OCI-LY1 (cell line): ENCODE data around the gene STK11.

ENCODE experiments used
- H2AFZ ChIP-seq: fragments of 200-600 bp; sonication (generic), shearing (Covaris generic); 2 replicates; pipeline ENCODE4 v1.6.0; 2014; ENCODE audit warnings: antibody characterized with exemption, mild to moderate bottlenecking, low read length
- H3F3A ChIP-seq: fragments of 200-600 bp; sonication (generic), shearing (Covaris generic); 2 replicates; pipeline ENCODE4 v1.6.0; 2014; ENCODE audit warnings: mild to moderate bottlenecking, antibody characterized with exemption, low read length, moderate library complexity; ENCODE audit not compliant: insufficient read depth
- H3K27ac ChIP-seq: fragments of 200-600 bp; sonication (generic); 2 replicates; pipeline ENCODE4 v1.5.1; 2014; ENCODE audit warnings: low read length, mixed run types, mild to moderate bottlenecking, low read depth; ENCODE audit not compliant: poor library complexity, severe bottlenecking
- H3K27me3 ChIP-seq: fragments of 200-600 bp; sonication (generic); 2 replicates; pipeline ENCODE4 v1.6.0; 2014; ENCODE audit warnings: antibody characterized with exemption, mild to moderate bottlenecking, low read length, moderate library complexity; ENCODE audit not compliant: insufficient read depth
- H3K36me3 ChIP-seq: fragments of 200-600 bp; sonication (generic); 2 replicates; pipeline ENCODE4 v1.6.1; 2014; ENCODE audit warnings: mild to moderate bottlenecking, antibody characterized with exemption, low read length, moderate library complexity, mixed read lengths; ENCODE audit not compliant: insufficient read depth
- H3K4me1 ChIP-seq: fragments of 200-600 bp; sonication (generic); 2 replicates; pipeline ENCODE4 v1.5.1; 2014; ENCODE audit warnings: mild to moderate bottlenecking, low read length, moderate library complexity; ENCODE audit not compliant: insufficient read depth, severe bottlenecking
- H3K4me2 ChIP-seq: fragments of 200-600 bp; sonication (generic), shearing (Covaris generic); 2 replicates; pipeline ENCODE4 v1.6.1; 2014; ENCODE audit warnings: low read length
- H3K4me3 ChIP-seq: fragments of 200-600 bp; sonication (generic); 2 replicates; pipeline ENCODE4 v1.5.1; 2014; ENCODE audit warnings: low read length, low read depth, mild to moderate bottlenecking, mixed read lengths; ENCODE audit not compliant: poor library complexity, severe bottlenecking
- H3K79me2 ChIP-seq: fragments of 200-600 bp; shearing (Covaris generic); 2 replicates; pipeline ENCODE4 v1.6.1; 2016; ENCODE audit warnings: mixed run types, low read length, mixed read lengths; ENCODE audit not compliant: insufficient read depth
- H3K9ac ChIP-seq: fragments of 200-600 bp; sonication (generic), shearing (Covaris generic); 2 replicates; pipeline ENCODE4 v1.6.1; 2014; ENCODE audit warnings: mild to moderate bottlenecking, low read length, mixed read lengths
- H3K9me2 ChIP-seq: fragments of 200-600 bp; sonication (generic), shearing (Covaris generic); 2 replicates; pipeline ENCODE4 v1.6.1; 2014; ENCODE audit warnings: low read depth, mild to moderate bottlenecking, low read length, mixed read lengths
- H3K9me3 ChIP-seq: fragments of 200-600 bp; shearing (Covaris generic); 2 replicates; pipeline ENCODE4 v1.6.1; 2014; ENCODE audit warnings: low read length, mixed read lengths
- H4K20me1 ChIP-seq: fragments of 200-600 bp; sonication (generic), shearing (Covaris generic); 2 replicates; pipeline ENCODE4 v1.6.0; 2016; ENCODE audit warnings: mild to moderate bottlenecking, low read length; ENCODE audit not compliant: insufficient read depth
- EZH2 ChIP-seq: fragments of 200-600 bp; sonication (generic), shearing (Covaris generic); IDR thresholded peaks from 2 replicates; pipeline ENCODE4 v1.8.0; 2017; ENCODE audit warnings: borderline replicate concordance, mixed run types, mild to moderate bottlenecking, antibody characterized with exemption, low read length, moderate library complexity, mixed read lengths
- TF ChIP-seq, protein P1 (sequence below): fragments of 200-600 bp; sonication (generic), shearing (Covaris generic); IDR thresholded peaks from 2 replicates; pipeline ENCODE4 v1.5.1; 2017; ENCODE audit warnings: mild to moderate bottlenecking, antibody characterized with exemption, low read length, moderate library complexity, mixed read lengths

Gene STK11

GRCh38 chr19:1237754-1238368, 32.3 kb downstream of the STK11 start, which contains the start of gene CBARP:
CBARP (minus strand) TSS chr19:1238005; CDS start chr19:1236100, 1,905 bp downstream.
- Histone ChIP-seq H3K9me3 (no peaks in the 10 kb centered on the region), H3K9ac (no peak within 1 kb of the TSS), H3K4me3 (peak within 1 kb of the TSS; percentile 52), H3K9me2 (no peaks in the 10 kb centered on the region), H2AFZ (no peak within 1 kb of the TSS), H3K4me2 (peak within 1 kb of the TSS; percentile 59), H3F3A (peaks cover 5% of the 10 kb centered on the region; the same call in 1 of the 2 replicates), H3K4me1 (peaks cover 26% of the 10 kb centered on the region), H3K79me2 (no peaks in the 10 kb centered on the region), H3K27me3 (peaks cover 6% of the 10 kb centered on the region; the same call in 1 of the 2 replicates), H3K36me3 (no peaks in the 10 kb centered on the region), H3K27ac (no peak within 1 kb of the TSS), H4K20me1 (no peaks in the 10 kb centered on the region)
- TF ChIP-seq EZH2: no peak
- TF ChIP-seq, protein P1, sequence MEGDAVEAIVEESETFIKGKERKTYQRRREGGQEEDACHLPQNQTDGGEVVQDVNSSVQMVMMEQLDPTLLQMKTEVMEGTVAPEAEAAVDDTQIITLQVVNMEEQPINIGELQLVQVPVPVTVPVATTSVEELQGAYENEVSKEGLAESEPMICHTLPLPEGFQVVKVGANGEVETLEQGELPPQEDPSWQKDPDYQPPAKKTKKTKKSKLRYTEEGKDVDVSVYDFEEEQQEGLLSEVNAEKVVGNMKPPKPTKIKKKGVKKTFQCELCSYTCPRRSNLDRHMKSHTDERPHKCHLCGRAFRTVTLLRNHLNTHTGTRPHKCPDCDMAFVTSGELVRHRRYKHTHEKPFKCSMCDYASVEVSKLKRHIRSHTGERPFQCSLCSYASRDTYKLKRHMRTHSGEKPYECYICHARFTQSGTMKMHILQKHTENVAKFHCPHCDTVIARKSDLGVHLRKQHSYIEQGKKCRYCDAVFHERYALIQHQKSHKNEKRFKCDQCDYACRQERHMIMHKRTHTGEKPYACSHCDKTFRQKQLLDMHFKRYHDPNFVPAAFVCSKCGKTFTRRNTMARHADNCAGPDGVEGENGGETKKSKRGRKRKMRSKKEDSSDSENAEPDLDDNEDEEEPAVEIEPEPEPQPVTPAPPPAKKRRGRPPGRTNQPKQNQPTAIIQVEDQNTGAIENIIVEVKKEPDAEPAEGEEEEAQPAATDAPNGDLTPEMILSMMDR: no peak

- H3K79me2 ChIP-seq: no peaks in the 10 kb centered on the region
- H3K27me3 ChIP-seq: peaks cover 6% of the 10 kb centered on the region; the same call in 1 of the 2 replicates
- H4K20me1 ChIP-seq: no peaks in the 10 kb centered on the region
- H3K4me1 ChIP-seq: peaks cover 34% of the 10 kb centered on the region
- peak overlapping the region; percentile 52 for H3K4me3 ChIP-seq
- no peak overlapping the region for H3K27ac ChIP-seq
- no peaks in the 10 kb centered on the region for H3K9me3 ChIP-seq
- H3K9ac ChIP-seq: no peak overlapping the region
- H2AFZ ChIP-seq: no peak overlapping the region
- no peaks in the 10 kb centered on the region for H3K9me2 ChIP-seq
- no peak for TF ChIP-seq EZH2
- TF ChIP-seq, protein P1: no peak
- H3K36me3 ChIP-seq: no peaks in the 10 kb centered on the region
- peaks cover 5% of the 10 kb centered on the region; the same call in 1 of the 2 replicates for H3F3A ChIP-seq
- H3K4me2 ChIP-seq: peak overlapping the region; percentile 59
These were observed 33.1 kb downstream of the STK11 start for GRCh38 chr19:1238369-1239303.

DNA sequence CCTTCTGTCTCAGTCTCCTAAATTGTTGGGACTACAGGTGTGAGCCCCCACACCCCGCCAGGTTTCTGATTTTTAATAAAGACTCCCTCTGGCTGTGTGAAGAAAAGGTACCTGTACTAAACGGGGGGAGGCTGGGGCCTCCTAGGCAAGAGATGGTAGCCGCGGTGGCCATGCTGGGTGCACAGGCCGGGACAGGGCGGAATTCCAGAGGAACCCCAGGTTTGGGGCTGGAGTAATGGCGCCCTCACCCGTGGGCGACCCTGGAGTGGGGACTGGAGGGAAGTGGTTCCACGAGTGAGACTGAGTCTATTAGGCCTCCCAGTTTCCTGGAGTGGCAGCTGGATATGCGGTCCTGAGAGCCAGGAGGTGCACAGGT, 33.8 kb downstream of the STK11 start:
- H2AFZ ChIP-seq: no peak overlapping the region
- H3K27me3 ChIP-seq: peaks cover 6% of the 10 kb centered on the region; the same call in 1 of the 2 replicates
- H3K4me2 ChIP-seq: no peak overlapping the region
- H3K4me3 ChIP-seq: peak overlapping the region; percentile 44
- H3K27ac ChIP-seq: no peak overlapping the region
- peaks cover 42% of the 10 kb centered on the region for H3K4me1 ChIP-seq
- H3F3A ChIP-seq: peaks cover 5% of the 10 kb centered on the region; the same call in 1 of the 2 replicates
- H4K20me1 ChIP-seq: no peaks in the 10 kb centered on the region
- no peaks in the 10 kb centered on the region for H3K79me2 ChIP-seq
- peaks cover 5% of the 10 kb centered on the region; the same call in 1 of the 2 replicates for H3K36me3 ChIP-seq
- H3K9me2 ChIP-seq: no peaks in the 10 kb centered on the region
- no peak overlapping the region for H3K9ac ChIP-seq
- no peak for TF ChIP-seq EZH2
- TF ChIP-seq, protein P1: no peak
- H3K9me3 ChIP-seq: no peaks in the 10 kb centered on the region
